CD4-positive, alpha-beta T cell treated with Interleukin-17A for 1 hour (primary cell): ENCODE results near the gene TGM4.

Experiments
- DNase-seq: peaks from one replicate; pipeline ENCODE4 v3.0.0-alpha.2; 2020

TGM4 gene

DNA sequence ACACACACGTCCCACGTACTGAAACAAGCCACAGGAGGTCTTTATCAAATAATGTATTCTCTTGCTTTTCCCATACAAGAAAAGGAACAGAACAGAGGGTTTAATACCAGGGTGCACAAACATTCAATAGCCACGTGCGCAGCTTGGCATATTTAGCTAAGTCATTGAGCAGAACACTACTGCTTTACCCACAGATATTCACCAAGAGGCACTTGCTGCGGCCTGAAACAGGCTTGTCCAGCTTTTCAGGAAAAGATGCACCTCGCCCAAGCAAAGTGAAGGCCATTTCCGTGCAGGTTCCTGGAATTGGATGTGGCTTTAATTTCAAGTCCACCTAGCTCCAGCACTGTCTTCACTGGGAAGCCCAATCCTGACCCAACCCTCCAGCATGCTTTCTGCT lies 84.0 kb downstream of the TGM4 start:
- DNase-seq, result no peak

DNA sequence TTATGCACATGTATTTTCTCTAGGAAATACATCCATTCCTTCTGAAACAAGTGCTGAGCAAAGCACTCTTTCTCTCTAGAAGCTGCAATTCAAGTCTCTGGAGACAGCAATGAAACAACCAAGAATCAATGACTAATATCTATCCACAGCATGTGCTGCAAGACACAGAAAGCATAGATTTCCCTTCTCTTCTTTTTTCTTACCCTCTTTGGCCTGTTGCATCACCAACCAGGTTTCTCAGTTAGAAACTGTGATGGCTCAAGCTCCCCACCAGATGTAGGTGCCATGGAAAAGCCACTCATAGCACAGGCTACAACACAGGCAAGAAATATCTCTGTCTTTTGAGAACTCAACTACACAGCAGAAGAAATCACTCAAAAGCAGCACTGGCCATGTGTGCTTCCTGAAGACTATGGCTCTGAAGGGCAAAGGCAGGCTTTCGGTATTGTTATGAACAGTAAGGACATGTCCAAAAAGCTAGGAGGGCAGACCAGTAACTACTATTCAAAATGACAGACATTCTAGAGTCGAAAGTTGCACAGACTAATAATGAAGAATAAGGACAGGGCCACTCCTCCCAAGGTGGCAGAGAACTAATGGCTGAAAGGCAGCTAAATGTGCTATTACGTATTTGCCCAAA lies 86.1 kb downstream of the TGM4 start:
- no peak for DNase-seq

DNA sequence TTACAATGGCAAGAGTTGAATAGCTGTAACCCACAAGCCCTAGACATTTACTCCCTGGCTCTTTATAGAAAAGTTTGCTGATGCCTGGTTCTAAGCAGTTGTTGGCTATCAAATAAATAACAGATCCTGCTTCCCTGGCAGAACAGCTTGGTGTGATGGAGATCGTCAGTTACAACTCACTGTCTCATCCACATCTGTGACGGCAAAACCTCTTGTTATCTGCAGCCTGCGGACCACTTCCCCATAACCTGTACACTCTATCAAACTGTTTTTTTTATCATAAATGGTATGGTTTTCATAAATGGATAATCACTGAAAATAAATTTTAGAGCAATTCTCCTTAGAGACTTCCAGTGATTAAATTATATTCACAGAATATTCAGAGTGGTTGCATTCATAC lies 87.5 kb downstream of the TGM4 start:
- no peak for DNase-seq

DNA sequence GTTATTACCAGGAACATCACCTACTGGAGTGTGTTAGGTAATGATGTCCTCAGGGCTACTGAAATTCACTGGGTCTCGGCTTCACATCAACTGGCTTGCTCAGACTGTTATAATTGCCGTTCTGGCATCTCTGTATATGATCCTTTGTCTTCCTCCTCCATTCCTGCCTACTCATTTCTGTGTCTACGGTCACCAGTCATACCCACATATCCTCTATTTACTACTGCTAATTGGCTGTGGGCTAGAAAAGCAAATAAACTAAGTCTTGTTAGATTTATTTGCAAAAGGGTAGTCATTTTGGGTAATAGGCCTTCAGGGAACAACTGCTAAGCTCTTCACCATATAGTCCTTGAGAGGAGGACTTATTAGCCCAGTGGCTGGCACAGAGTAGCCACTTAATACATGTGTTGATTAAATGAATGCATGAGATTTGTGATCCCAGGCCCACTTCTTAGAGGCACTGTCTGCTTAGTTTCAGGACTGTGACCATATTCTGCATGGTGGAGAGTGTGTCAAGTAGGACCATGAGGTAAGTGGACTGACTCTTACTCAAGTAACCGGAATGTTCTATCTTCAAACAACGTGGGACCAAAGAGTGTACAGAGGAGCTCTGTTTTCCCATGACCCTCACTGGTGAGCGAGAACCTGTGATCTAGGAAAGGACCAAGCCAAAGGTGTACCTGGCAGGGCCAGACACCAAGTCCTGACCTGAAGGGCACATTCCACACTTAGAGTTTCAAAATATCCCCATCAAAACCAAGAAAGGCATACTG lies 88.4 kb downstream of the TGM4 start:
- DNase-seq, result no peak

GRCh38 chr3:44963571-44964325 lies 89.3 kb downstream of the TGM4 start:
- DNase-seq, result no peak
